Heart left ventricle (tissue), 16 donors: Measurements from ENCODE around the gene APRT. TPM values are rescaled to one million over a fixed set of nuclear protein-coding genes. Genes with fewer than 3 reads are reported as not detected.

Source experiments
- ATAC-seq, 4 donors: fragments of 200-7000 bp; cut with Tn5 transposase; one replicate each; pipeline ENCODE4 v1.9.1; 2020 to 2022; ENCODE audit warnings: moderate library complexity in 4 of 4, mild to moderate bottlenecking in 3 of 4, moderate number of reproducible peaks in 1 of 4
- DNase-seq, 5 donors: peaks; one replicate each; pipeline ENCODE4 v3.0.0-alpha.2; 2020
- H3K27ac ChIP-seq, 12 donors: fragments of 200-600 bp; sonication (generic) in 4 of 12; one replicate each; pipeline versions ENCODE4 v1.5.0 to v1.8.0; 2016 to 2022; ENCODE audit warnings: mild to moderate bottlenecking in 2 of 12
- H3K27me3 ChIP-seq, 9 donors: fragments of 200-600 bp; sonication (generic) in 2 of 9; one replicate each; pipeline versions ENCODE4 v1.5.1 to v1.8.0; 2016 to 2022; ENCODE audit warnings: mild to moderate bottlenecking in 3 of 9
- H3K36me3 ChIP-seq, 9 donors: fragments of 200-600 bp; sonication (generic) in 2 of 9; one replicate each; pipeline versions ENCODE4 v1.5.0 to v1.8.0; 2018 to 2022; ENCODE audit warnings: mild to moderate bottlenecking in 2 of 9
- H3K4me1 ChIP-seq, 12 donors: fragments of 200-600 bp; sonication (generic) in 4 of 12; one replicate each; pipeline versions ENCODE4 v1.5.0 to v1.8.0; 2016 to 2022; ENCODE audit warnings: mild to moderate bottlenecking in 3 of 12
- H3K4me3 ChIP-seq, 12 donors: fragments of 200-600 bp; sonication (generic) in 4 of 12; one replicate each; pipeline versions ENCODE4 v1.5.0 to v1.8.0; 2017 to 2022; ENCODE audit warnings: mild to moderate bottlenecking in 9 of 12, moderate library complexity in 4 of 12
- H3K9me3 ChIP-seq, 12 donors: fragments of 200-600 bp; sonication (generic) in 4 of 12; one replicate each; pipeline versions ENCODE4 v1.5.0 to v1.8.0; 2016 to 2022; ENCODE audit warnings: mild to moderate bottlenecking in 1 of 12
- POLR2A ChIP-seq, 2 donors: fragments of 450-650 bp; IDR thresholded peaks; one replicate each; pipeline ENCODE4 v1.6.1; 2017; ENCODE audit warnings: antibody characterized with exemption in 2 of 2, mild to moderate bottlenecking in 2 of 2, moderate library complexity in 2 of 2
- WGBS, 4 donors: extraction: QIAGEN DNeasy Blood & Tissue Kit in 2 of 4; methylation state at CpG; one replicate each; pipeline versions ENCODE4 v1.1.5 to v1.1.7; 2013 to 2018; 5-methylcytosine and 5-hydroxymethylcytosine counted together
- intact Hi-C, 10 donors: fragments of 100-400 bp; cut with DNase I; formaldehyde crosslinking; loops; one replicate each; pipeline versions ENCODE4 v1.11.1 to v1.14.2; 2022
- polyA plus RNA-seq, 2 donors: library from polyadenylated mRNA; stranded (reverse); fragments of 200-250 nt; gene quantifications; one replicate each; pipeline ENCODE4 v1.2.3, GENCODE V29; 2013
- total RNA-seq, 9 donors: library from RNA; depleted of rRNA in 2 of 9; stranded (reverse); fragments of >200 nt in 2 of 9; fragmentation: NEBNext Ultra II Directional in 3 of 9; extraction: Animal tissue kit (Norgen Biotek cat#: 25700) in 3 of 9; gene quantifications; one replicate each; pipeline versions ENCODE4 v1.1.0 to v1.2.4, GENCODE V29; 2016 to 2023
- TF ChIP-seq, protein P1 (sequence below), 12 donors: fragments of 200-600 bp; sonication (generic) in 4 of 12; IDR thresholded peaks; one replicate each; pipeline versions ENCODE4 v1.5.0 to v1.8.0; 2018 to 2022; ENCODE audit warnings: antibody characterized with exemption in 12 of 12, mild to moderate bottlenecking in 5 of 12
- donor health status: ischemic (EF 13 %, LVEDD 7.1; RV severe dilation, severe dysfunction).
- donor health status: healthy with polysubstance abuse.
- donor health status: DM: no; HTN: yes; CAD: no.
- donor health status: DM: no; HTN: no; CAD: no.
- donor health status: ischemic (EF 25% LVEDD 6.9; RV normal size, moderate dysfunction).
- donor health status: ischemic (EF 25% LVEDD 5.7; RV mildly dilated, moderate dysfunction).
- donor health status: healthy.
- donor health status: DM: yes; HTN: yes; CAD: no.
- donor health status: ischemic (EF 35%, LVEDD 5.7; RV mildly dilated, moderate dysfunction).
- donor health status: nonischemic (EF 11% LVEDD 7.7; RV severe dilation, severe dysfunction).
- donor health status: DM: yes; HTN: yes; CAD: no.
- donor health status: PGD.
- donor health status: ischemic (EF 29% LVEDD 5.4; RV normal size, mild dysfunction).
- donor health status: nonischemic (EF 23%, LVEDD 6.1; RV moderate dilation, normal function).

The APRT gene
- total and polyA plus RNA-seq, 11 donors: 26.6 to 129 (median 45.9) TPM

- Histone ChIP-seq H3K9me3 (no peaks in the 10 kb centered on the region), H3K4me1 (peaks cover 0 to 80% (median 44%) of the 10 kb centered on the region in 12 donors), H3K27ac (peak overlapping the region in 5 of 12 donors; percentile 18 to 91 (median 38)), H3K27me3 (no peaks in the 10 kb centered on the region), H3K36me3 (peaks cover 0 to 6% (median 0%) of the 10 kb centered on the region in 9 donors), H3K4me3 (peak overlapping the region in 2 of 12 donors; percentile 23 to 38)
- no peak for TF ChIP-seq POLR2A (IDR thresholded peaks at IDR 0.05)
- TF ChIP-seq, protein P1, sequence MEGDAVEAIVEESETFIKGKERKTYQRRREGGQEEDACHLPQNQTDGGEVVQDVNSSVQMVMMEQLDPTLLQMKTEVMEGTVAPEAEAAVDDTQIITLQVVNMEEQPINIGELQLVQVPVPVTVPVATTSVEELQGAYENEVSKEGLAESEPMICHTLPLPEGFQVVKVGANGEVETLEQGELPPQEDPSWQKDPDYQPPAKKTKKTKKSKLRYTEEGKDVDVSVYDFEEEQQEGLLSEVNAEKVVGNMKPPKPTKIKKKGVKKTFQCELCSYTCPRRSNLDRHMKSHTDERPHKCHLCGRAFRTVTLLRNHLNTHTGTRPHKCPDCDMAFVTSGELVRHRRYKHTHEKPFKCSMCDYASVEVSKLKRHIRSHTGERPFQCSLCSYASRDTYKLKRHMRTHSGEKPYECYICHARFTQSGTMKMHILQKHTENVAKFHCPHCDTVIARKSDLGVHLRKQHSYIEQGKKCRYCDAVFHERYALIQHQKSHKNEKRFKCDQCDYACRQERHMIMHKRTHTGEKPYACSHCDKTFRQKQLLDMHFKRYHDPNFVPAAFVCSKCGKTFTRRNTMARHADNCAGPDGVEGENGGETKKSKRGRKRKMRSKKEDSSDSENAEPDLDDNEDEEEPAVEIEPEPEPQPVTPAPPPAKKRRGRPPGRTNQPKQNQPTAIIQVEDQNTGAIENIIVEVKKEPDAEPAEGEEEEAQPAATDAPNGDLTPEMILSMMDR (IDR thresholded peaks at IDR 0.05): no peak
- ATAC-seq (no peak), DNase-seq (no peak)
- intact Hi-C loops: no loop called here
- WGBS, 4 donors: 76 to 84% (median 79%) methylated on average over 13 of the region's 13 CpGs
Observed at GRCh38 chr16:88780142-88781062, 31.3 kb downstream of the APRT start.

DNA sequence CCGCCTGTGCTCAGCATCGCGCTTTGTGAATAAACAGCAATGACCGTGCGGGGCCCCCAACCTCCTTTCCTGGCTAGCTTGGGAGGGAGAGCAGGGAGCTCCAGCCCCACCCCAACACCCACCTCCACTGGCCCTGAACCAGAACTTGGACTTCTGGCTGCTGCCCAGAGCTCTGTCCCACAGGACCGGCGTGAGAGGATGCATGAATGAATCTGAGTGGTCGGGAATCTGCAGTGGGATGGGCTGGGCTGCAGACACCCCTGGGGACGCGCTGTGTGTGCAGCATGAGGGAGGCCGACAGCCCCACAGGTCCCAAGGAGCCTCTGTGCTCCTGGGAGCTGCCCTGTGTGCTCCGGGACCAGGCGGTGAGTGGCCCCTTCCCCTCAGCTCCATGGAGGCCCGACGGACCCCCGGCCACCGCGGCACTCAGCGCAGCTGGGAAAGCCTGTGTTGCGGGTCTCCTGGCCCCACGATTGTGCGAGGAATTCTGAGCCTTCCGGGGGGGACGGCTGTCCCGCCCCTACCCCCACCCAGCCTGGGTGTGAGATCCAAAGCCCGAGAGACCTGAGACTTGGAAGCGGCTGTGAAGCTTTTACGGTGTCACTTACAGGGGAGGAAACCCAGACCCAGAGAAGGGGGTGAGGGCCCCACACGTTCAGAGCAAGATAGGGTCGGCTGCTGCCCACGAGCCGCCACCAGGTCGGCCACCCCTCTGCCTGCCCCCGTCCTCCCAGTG lies 32.2 kb downstream of the APRT start:
- peaks cover 0 to 81% (median 47%) of the 10 kb centered on the region in 12 donors for H3K4me1 ChIP-seq
- DNase-seq: peak; percentile 71 to 74 (median 73)
- no peaks in the 10 kb centered on the region for H3K9me3 ChIP-seq
- peak overlapping the region in 6 of 12 donors; percentile 24 to 91 (median 38) for H3K27ac ChIP-seq
- no peak for TF ChIP-seq POLR2A (IDR thresholded peaks at IDR 0.05)
- TF ChIP-seq, protein P1 (IDR thresholded peaks at IDR 0.05): no peak
- intact Hi-C loops: no loop called here
- peak overlapping the region in 1 of 12 donors; percentile 23 for H3K4me3 ChIP-seq
- whole genome bisulfite sequencing, 4 donors: 31 to 39% (median 34%) methylated on average over 17 to 34 of the region's 34 CpGs
- peak; percentile 13 to 47 (median 28) for ATAC-seq
- H3K27me3 ChIP-seq: no peaks in the 10 kb centered on the region
- H3K36me3 ChIP-seq: peaks cover 0 to 6% (median 0%) of the 10 kb centered on the region in 9 donors

DNA sequence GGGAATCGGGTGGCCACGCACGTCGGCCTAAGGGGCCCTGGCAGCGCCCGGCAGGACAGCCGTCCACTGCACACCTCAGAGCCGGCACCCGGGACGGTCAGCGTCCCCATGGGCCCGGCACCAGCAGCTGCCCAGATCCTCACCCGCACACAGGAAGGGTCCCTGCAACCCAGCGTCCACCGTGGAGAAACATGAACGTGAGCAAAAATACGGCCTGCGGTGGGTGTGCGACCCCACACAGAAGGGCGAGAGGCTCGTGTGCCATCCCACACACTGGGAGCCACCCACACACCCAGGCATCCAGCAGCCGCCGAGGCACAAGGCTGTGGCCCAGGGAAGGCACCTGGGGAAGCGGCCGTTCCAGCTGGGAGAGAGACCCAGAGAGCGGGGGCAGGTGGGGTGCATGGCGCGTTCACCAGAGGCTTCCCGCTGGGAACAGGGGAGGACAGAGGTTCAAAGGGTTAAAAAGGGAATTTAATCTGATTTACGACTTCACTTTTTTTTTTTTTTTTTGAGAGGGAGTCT lies 33.1 kb downstream of the APRT start:
- Histone ChIP-seq H3K4me1 (peaks cover 0 to 84% (median 54%) of the 10 kb centered on the region in 12 donors), H3K27me3 (no peaks in the 10 kb centered on the region), H3K36me3 (peaks cover 0 to 6% (median 0%) of the 10 kb centered on the region in 9 donors), H3K27ac (peak overlapping the region in 1 of 12 donors; percentile 91), H3K9me3 (no peaks in the 10 kb centered on the region), H3K4me3 (no peak overlapping the region)
- ATAC-seq: no peak
- WGBS, 4 donors: 85 to 92% (median 89%) methylated on average over 26 to 30 of the region's 30 CpGs
- TF ChIP-seq, protein P1 (IDR thresholded peaks at IDR 0.05): no peak
- no peak for TF ChIP-seq POLR2A (IDR thresholded peaks at IDR 0.05)
- intact Hi-C loops: no loop called here
- no peak for DNase-seq

- 87 to 90% (median 89%) methylated on average over 5 to 7 of the region's 7 CpGs for WGBS, 4 donors
- DNase-seq: no peak
- TF ChIP-seq, protein P1 (IDR thresholded peaks at IDR 0.05): no peak
- TF ChIP-seq POLR2A (IDR thresholded peaks at IDR 0.05): no peak
Observed at GRCh38 chr16:88778271-88778525, 33.5 kb downstream of the APRT start.

More at GRCh38 chr16:88778271-88778525, 33.5 kb downstream of the APRT start:
- intact Hi-C loops: no loop called here
- H3K27me3 ChIP-seq: no peaks in the 10 kb centered on the region
- peaks cover 0 to 84% (median 57%) of the 10 kb centered on the region in 12 donors for H3K4me1 ChIP-seq
- ATAC-seq: no peak
- H3K36me3 ChIP-seq: peaks cover 0 to 6% (median 0%) of the 10 kb centered on the region in 9 donors
- H3K4me3 ChIP-seq: no peak overlapping the region
- no peaks in the 10 kb centered on the region for H3K9me3 ChIP-seq
- peak overlapping the region in 1 of 12 donors; percentile 91 for H3K27ac ChIP-seq
